HCT116 (cell line): ENCODE data around the gene ANAPC2. TPM values are rescaled to one million over a fixed set of nuclear protein-coding genes. Genes with fewer than 3 reads are reported as not detected.

Source experiments
- ATAC-seq: fragments of 200-7000 bp; cut with Tn5 transposase; 2 replicates; pipeline ENCODE4 v1.9.1; 2020; ENCODE audit warnings: mild to moderate bottlenecking, moderate library complexity
- BruUV-seq: library from RNA; stranded (reverse); fragments of 400-500 nt; replicated peaks from 2 replicates; lab custom pipeline; 2021; lab: Mats Ljungman, UMichigan
- CTCF ChIA-PET: fragments of 300-600 bp; sonication (Branson Sonifier 250); formaldehyde crosslinking; loops from one replicate; lab custom pipeline; 2021; ENCODE audit warnings: antibody characterized with exemption; lab: Charles Lee
- POLR2A ChIA-PET: fragments of 300-600, 350-600 bp; sonication (Branson Sonifier 250); formaldehyde crosslinking; loops from one replicate; lab custom pipeline; 2021; ENCODE audit warnings: antibody characterized with exemption; lab: Charles Lee
- RAD21 ChIA-PET, 2 experiments: fragments of 300-600 bp; sonication (Branson Sonifier 250); formaldehyde crosslinking; loops; one replicate each; lab custom pipeline; 2023; ENCODE audit warnings: low total read pairs in 2 of 2; ENCODE audit not compliant: uncharacterized antibody in 2 of 2, unreplicated experiment in 2 of 2, low non-redundant PET in 1 of 2; lab: Charles Lee
- DNase-seq: peaks from one replicate; pipeline ENCODE4 v3.0.0-alpha.2; 2010; ENCODE audit warnings: low read depth, low spot score
- H2AFZ ChIP-seq: fragments of 200-600 bp; shearing (Covaris generic), sonication (generic); 2 replicates; pipeline ENCODE4 v1.6.1; 2017; ENCODE audit warnings: low read depth, mixed run types, mixed read lengths, antibody characterized with exemption, low read length; ENCODE audit not compliant: poor library complexity, severe bottlenecking
- H3K27ac ChIP-seq: 2 replicates; pipeline ENCODE4 v1.5.1; 2012; ENCODE audit warnings: low read depth, low read length
- H3K27me3 ChIP-seq: fragments of 200-600 bp; sonication (generic); 2 replicates; pipeline ENCODE4 v1.6.1; 2016; ENCODE audit warnings: mixed run types, low read length, mixed read lengths; ENCODE audit not compliant: insufficient read depth
- H3K36me3 ChIP-seq, 2 experiments: fragments of 200-500 bp in 1 of 2; fragments of 200-600 bp in 1 of 2; sonication (Bioruptor generic) in 1 of 2; sonication (generic) in 1 of 2; 2 replicates each; pipeline versions ENCODE4 v1.5.1 to v1.6.1; 2014 to 2016; ENCODE audit warnings: low read length in 2 of 2, inconsistent platforms in 1 of 2, mixed read lengths in 1 of 2, mixed run types in 1 of 2; ENCODE audit not compliant: insufficient read depth in 2 of 2, control insufficient read depth in 1 of 2
- H3K4me1 ChIP-seq, 2 experiments: fragments of 200-600 bp in 1 of 2; sonication (generic) in 1 of 2; 2 replicates each; pipeline versions ENCODE4 v1.5.1 to v1.6.1; 2012 to 2017; ENCODE audit warnings: low read length in 2 of 2, inconsistent platforms in 1 of 2, mild to moderate bottlenecking in 1 of 2, mixed read lengths in 1 of 2, mixed run types in 1 of 2, moderate library complexity in 1 of 2; ENCODE audit not compliant: insufficient read depth in 2 of 2, control insufficient read depth in 1 of 2
- H3K4me2 ChIP-seq: fragments of 200-600 bp; sonication (generic); 2 replicates; pipeline ENCODE4 v1.6.1; 2017; ENCODE audit warnings: mixed run types, low read length, mixed read lengths
- H3K4me3 ChIP-seq, 2 experiments: fragments of 200-600 bp in 1 of 2; sonication (generic) in 1 of 2; replicated peaks in 1 of 2; 2 replicates each; pipeline ENCODE4 v1.5.1; 2011 to 2016; ENCODE audit warnings: low read length in 2 of 2, control low read depth in 1 of 2, low read depth in 1 of 2, mild to moderate bottlenecking in 1 of 2, mixed read lengths in 1 of 2, mixed run types in 1 of 2
- H3K79me2 ChIP-seq: fragments of 200-600 bp; sonication (generic); 2 replicates; pipeline ENCODE4 v1.6.1; 2017; ENCODE audit warnings: mild to moderate bottlenecking, mixed run types, low read length, moderate library complexity, mixed read lengths; ENCODE audit not compliant: insufficient read depth
- H3K9ac ChIP-seq: fragments of 200-600 bp; sonication (generic); 2 replicates; pipeline ENCODE4 v1.6.1; 2016; ENCODE audit warnings: low read length, mixed read lengths
- H3K9me2 ChIP-seq: fragments of 200-600 bp; sonication (generic), shearing (Covaris generic); 2 replicates; pipeline ENCODE4 v1.6.1; 2017; ENCODE audit warnings: mixed run types, mild to moderate bottlenecking, moderate library complexity; ENCODE audit not compliant: insufficient read depth
- H3K9me3 ChIP-seq, 2 experiments: fragments of 200-500 bp in 1 of 2; fragments of 200-600 bp in 1 of 2; sonication (Bioruptor generic) in 1 of 2; sonication (generic) in 1 of 2; 2 replicates each; pipeline ENCODE4 v1.6.1; 2014 to 2017; ENCODE audit warnings: low read length in 2 of 2, mixed read lengths in 2 of 2, inconsistent platforms in 1 of 2, low read depth in 1 of 2, mild to moderate bottlenecking in 1 of 2, mixed run types in 1 of 2, moderate library complexity in 1 of 2; ENCODE audit not compliant: control insufficient read depth in 1 of 2, insufficient read depth in 1 of 2
- H4K20me1 ChIP-seq: fragments of 200-600 bp; sonication (generic), shearing (Covaris generic); 2 replicates; pipeline ENCODE4 v1.6.1; 2017; ENCODE audit warnings: mixed run types, mild to moderate bottlenecking, moderate library complexity; ENCODE audit not compliant: insufficient read depth
- JUND ChIP-seq: IDR thresholded peaks from 2 replicates; pipeline ENCODE4 v1.6.1; 2012
- POLR2AphosphoS5 ChIP-seq: IDR thresholded peaks from 2 replicates; pipeline ENCODE4 v1.6.1; 2011; ENCODE audit warnings: mild to moderate bottlenecking, low read depth, low read length, moderate library complexity
- SIN3A ChIP-seq: IDR thresholded peaks from 2 replicates; pipeline ENCODE4 v1.6.1; 2012; ENCODE audit warnings: low read depth
- TCF7L2 ChIP-seq: IDR thresholded peaks from 2 replicates; pipeline ENCODE4 v1.7.0; 2011; ENCODE audit warnings: borderline replicate concordance, inconsistent platforms; ENCODE audit not compliant: insufficient read depth, insufficient read length; ENCODE audit errors: extremely low read depth
- ZNF274 ChIP-seq: fragments of 200-500 bp; sonication (Bioruptor generic); IDR thresholded peaks from 2 replicates; pipeline ENCODE4 v1.6.1; 2014; ENCODE audit warnings: mild to moderate bottlenecking, low read depth, low read length, inconsistent platforms
- intact Hi-C: fragments of 100-400 bp; cut with micrococcal nuclease; formaldehyde crosslinking; loops from 2 replicates; pipeline ENCODE4 v1.10.0; 2022
- total RNA-seq: library from RNA; stranded (reverse); gene quantifications from one replicate; pipeline ENCODE4 v1.2.1, GENCODE V29; 2021; ENCODE audit not compliant: unreplicated experiment
- TF ChIP-seq, protein P1 (sequence below): IDR thresholded peaks from 2 replicates; pipeline ENCODE4 v1.6.1; 2011; ENCODE audit warnings: mild to moderate bottlenecking, low read length, moderate library complexity; ENCODE audit not compliant: insufficient replicate concordance; ENCODE audit errors: extremely low read depth
- TF ChIP-seq, protein P2 (sequence below): IDR thresholded peaks from 2 replicates; pipeline ENCODE4 v1.6.1; 2012
- TF ChIP-seq, protein P3 (sequence below): IDR thresholded peaks from 2 replicates; pipeline ENCODE4 v1.6.1; 2012; ENCODE audit warnings: low read depth
- TF ChIP-seq, protein P4 (sequence below): IDR thresholded peaks from 2 replicates; pipeline ENCODE4 v1.6.1; 2012

The ANAPC2 gene
- total RNA-seq, 1 experiment from 2014 or later = 75.5 TPM

DNA sequence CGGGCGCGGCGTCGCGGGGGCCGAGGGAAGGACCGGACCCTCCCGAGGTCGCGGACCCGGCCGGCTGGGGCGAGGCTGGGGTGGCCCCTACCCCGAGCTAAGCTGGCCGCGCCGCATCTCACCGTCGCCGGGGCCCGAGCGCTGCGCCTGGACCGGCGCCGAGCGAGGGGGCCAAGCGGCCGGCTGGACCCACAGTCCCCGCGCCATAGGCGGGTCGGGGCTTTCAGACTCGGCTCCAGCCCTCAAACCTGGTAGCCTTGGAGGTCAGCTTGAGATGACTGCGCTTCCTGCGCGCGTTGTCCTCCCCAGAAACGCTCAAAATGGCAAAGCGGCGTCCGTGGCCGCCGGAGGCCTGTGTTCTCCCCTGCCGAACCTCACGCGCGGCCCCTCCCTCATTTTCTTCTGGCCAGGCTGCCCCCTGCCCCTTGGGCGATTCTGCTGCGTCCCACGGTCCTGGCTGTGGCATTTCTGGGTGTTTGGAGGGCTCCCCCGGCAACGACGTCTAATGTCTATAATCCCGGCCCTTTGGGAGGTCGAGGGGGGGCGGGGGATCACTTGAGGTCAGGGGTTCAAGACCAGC is 58.1 kb downstream of the ANAPC2 start:
- Histone ChIP-seq H3K27ac (peak overlapping the region; percentile 89), H2AFZ (no peak overlapping the region), H3K4me2 (peak overlapping the region; percentile 86), H3K9ac (0 out of 2 replicates have a peak overlapping the region, but pooled peaks have one; percentile 97), H3K79me2 (peaks cover 31% of the 10 kb centered on the region), H3K4me1 (peaks cover 28 to 42% of the 10 kb centered on the region in 2 experiments), H3K36me3 (no peaks in the 10 kb centered on the region), H3K9me2 (no peaks in the 10 kb centered on the region), H4K20me1 (0 out of 2 replicates have a peak, but pooled peaks cover 3% of the 10 kb centered on the region), H3K4me3 (peak overlapping the region; percentile 85 to 94; a peak in 3 of 4 replicates), H3K9me3 (no peaks in the 10 kb centered on the region)
- ChIA-PET POLR2A (interaction anchor here (0.9 to 1.6 kb wide), 5 partner anchors 20 to 97 kb away, joined by 3 to 20 read pairs (median 4); partner anchors contain the start of genes MAN1B1, RNF224 and TPRN), RAD21 (interaction anchor here in 1 of 2 experiments (0.6 to 1.0 kb wide), 3 partner anchors 21 to 106 kb away, joined by 3 read pairs; partner anchors contain the start of gene RNF224), CTCF (interaction anchor here (0.9 to 3.3 kb wide), 5 partner anchors 20 to 106 kb away, joined by 3 to 21 read pairs (median 8); partner anchors contain the start of gene RNF224)
- ATAC-seq (no peak), DNase-seq (no peak)
- no TSS peak for BruUV-seq
- TF ChIP-seq SIN3A = no peak
- TF ChIP-seq TCF7L2 = no peak
- TF ChIP-seq, protein P1, sequence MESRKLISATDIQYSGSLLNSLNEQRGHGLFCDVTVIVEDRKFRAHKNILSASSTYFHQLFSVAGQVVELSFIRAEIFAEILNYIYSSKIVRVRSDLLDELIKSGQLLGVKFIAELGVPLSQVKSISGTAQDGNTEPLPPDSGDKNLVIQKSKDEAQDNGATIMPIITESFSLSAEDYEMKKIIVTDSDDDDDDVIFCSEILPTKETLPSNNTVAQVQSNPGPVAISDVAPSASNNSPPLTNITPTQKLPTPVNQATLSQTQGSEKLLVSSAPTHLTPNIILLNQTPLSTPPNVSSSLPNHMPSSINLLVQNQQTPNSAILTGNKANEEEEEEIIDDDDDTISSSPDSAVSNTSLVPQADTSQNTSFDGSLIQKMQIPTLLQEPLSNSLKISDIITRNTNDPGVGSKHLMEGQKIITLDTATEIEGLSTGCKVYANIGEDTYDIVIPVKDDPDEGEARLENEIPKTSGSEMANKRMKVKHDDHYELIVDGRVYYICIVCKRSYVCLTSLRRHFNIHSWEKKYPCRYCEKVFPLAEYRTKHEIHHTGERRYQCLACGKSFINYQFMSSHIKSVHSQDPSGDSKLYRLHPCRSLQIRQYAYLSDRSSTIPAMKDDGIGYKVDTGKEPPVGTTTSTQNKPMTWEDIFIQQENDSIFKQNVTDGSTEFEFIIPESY = no peak
- TF ChIP-seq POLR2AphosphoS5 = no peak
- TF ChIP-seq, protein P2, sequence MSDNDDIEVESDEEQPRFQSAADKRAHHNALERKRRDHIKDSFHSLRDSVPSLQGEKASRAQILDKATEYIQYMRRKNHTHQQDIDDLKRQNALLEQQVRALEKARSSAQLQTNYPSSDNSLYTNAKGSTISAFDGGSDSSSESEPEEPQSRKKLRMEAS = no peak
- TF ChIP-seq, protein P3, sequence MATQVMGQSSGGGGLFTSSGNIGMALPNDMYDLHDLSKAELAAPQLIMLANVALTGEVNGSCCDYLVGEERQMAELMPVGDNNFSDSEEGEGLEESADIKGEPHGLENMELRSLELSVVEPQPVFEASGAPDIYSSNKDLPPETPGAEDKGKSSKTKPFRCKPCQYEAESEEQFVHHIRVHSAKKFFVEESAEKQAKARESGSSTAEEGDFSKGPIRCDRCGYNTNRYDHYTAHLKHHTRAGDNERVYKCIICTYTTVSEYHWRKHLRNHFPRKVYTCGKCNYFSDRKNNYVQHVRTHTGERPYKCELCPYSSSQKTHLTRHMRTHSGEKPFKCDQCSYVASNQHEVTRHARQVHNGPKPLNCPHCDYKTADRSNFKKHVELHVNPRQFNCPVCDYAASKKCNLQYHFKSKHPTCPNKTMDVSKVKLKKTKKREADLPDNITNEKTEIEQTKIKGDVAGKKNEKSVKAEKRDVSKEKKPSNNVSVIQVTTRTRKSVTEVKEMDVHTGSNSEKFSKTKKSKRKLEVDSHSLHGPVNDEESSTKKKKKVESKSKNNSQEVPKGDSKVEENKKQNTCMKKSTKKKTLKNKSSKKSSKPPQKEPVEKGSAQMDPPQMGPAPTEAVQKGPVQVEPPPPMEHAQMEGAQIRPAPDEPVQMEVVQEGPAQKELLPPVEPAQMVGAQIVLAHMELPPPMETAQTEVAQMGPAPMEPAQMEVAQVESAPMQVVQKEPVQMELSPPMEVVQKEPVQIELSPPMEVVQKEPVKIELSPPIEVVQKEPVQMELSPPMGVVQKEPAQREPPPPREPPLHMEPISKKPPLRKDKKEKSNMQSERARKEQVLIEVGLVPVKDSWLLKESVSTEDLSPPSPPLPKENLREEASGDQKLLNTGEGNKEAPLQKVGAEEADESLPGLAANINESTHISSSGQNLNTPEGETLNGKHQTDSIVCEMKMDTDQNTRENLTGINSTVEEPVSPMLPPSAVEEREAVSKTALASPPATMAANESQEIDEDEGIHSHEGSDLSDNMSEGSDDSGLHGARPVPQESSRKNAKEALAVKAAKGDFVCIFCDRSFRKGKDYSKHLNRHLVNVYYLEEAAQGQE = no peak
- no peak for TF ChIP-seq ZNF274
- no peak for TF ChIP-seq JUND
- TF ChIP-seq, protein P4, sequence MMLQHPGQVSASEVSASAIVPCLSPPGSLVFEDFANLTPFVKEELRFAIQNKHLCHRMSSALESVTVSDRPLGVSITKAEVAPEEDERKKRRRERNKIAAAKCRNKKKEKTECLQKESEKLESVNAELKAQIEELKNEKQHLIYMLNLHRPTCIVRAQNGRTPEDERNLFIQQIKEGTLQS = no peak
- TF ChIP-seq, all 23 proteins: peak for 0
- intact Hi-C loops = no loop called here
- H3K27me3 ChIP-seq = no peaks in the 10 kb centered on the region
